HG02678 (cell line): Measurements from ENCODE around the gene PRUNE2.
"Not testable (repeated sequence)": the region's sequence is repeated elsewhere in the genome, so short reads cannot be mapped to it uniquely, and the experiment has no call there.

Experiments
- ATAC-seq: cut with Tn5 transposase; IDR thresholded peaks from one replicate; pipeline ENCODE4 v1.9.1; 2021; ENCODE audit warnings: mild to moderate bottlenecking, moderate library complexity; ENCODE audit not compliant: unreplicated experiment

PRUNE2 gene

DNA sequence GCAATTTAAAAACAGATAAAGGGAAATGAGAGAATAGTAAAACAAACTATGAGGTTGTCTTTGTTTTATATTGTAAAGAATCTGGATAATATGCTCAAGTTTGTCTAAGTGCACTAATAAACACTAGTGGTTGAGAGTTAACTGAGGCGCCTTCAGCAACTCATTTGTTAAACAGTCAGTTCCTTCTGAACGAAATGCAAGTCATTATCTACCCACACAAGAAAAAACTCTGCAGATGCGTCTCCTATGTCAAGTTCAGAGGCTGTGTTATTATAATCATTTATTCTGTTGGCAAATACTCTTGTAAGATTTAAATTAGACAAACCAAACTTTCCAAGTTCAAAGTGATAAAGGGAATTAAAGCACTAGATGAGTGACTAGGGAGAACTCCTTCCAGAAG, 162.0 kb downstream of the PRUNE2 start:
- no peak for ATAC-seq

DNA sequence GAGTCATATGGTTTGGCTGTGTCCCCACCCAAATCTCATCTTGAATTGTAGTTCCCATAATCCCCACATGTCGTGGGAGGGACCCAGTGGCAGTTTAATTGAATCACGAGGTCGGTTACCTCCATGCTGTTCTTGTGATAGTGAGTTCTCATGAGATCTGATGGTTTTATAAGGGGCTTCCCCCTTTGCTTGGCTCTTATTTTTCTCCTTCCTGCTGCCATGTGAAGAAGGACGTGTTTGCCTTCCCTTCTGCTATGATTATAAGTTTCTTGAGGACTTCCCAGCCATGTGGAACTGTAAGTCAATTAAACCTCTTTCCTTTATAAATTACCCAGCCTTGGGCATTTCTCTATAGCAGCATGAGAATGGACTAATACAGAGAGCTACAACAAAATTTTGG, 163.0 kb downstream of the PRUNE2 start:
- ATAC-seq = not testable (repeated sequence)

DNA sequence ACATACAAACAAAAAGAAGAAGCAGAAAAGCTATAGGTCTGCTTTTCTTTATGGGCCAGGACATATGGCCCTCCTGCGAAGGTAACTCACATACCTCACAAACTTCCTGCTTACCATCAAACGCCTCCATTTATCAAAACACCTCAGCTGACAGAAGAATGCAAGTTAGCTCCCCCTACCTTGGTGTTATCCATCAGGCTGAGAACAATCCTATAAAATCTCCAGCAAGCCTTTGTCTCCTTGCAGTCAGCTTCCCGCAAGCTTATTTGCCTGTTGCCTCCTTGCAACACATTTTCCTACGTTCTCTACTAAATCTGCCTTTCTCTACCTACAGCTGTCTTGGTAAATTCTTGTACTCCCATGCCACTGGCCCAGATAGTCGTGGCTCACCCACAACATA, 164.4 kb downstream of the PRUNE2 start:
- no peak for ATAC-seq

DNA sequence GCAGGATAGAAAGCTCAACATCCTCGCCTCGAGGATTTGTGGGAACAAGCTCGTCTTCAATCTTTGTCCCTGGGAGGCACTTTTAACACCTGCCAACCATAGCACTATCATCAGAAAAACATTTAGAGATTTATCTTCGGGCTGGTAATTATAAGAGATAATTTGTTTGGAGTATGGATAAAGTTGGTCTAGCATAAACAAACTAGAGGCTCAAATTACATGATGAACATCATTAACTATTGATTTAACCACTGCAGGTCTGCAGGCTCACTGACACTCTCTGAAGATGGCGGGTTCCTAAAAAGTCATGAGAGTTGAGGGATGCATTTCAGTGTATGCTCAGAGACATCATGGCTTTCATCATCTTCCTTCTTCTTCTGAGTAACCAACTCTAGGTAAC, 167.5 kb downstream of the PRUNE2 start:
- ATAC-seq = no peak

DNA sequence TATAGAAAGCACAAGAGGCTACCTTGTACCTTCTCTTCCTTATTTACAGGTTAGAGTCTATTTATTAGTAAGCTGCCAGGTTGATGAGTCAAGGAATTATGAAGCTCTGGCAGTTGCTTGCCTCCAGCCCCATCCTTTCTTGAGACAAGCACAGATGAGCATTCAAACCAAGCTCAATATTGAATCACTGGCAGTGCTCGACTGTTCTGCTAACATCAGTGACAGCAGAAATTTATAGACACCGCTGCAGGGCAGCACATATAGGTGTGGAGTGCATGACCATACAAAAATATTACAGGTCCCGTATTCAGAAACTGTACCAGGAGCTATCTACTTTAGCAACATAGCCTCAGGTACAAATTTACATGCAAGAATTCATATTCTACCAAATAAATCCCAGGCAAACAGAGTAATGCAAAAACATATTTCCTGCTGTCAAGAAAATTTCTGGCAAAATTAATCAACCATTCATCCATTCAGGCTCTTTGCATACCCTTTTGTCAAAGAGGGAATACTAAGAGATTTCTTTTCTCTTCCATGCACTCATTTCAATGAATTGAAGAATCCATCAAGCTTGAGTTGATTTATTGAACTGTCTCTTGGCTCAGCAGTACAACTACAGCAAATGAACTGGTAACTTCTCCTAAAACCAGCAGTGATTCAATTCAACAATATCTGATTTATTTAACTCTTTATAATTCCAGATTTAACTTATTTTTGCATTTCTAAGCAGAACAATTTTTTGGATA, 168.6 kb downstream of the PRUNE2 start:
- ATAC-seq = no peak

DNA sequence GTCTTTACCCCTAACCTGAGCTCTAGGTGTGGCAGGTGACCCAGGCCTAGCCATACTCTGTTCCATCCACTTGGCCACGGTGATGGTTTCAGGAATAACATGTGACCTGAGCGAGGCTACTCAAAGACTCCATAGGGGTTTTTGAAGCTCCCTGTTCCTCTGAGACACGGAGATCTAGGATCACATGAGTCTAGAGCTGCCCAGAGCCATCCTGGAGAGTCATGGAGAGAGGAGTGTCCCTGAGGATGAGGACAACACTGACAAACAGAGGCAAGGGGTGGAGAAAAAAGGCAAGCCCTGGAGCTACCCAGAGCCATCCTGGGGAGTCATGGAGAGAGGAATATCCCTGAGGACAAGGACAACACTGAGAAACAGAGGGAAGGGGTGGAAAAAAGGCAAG, 171.2 kb downstream of the PRUNE2 start:
- ATAC-seq = no peak

DNA sequence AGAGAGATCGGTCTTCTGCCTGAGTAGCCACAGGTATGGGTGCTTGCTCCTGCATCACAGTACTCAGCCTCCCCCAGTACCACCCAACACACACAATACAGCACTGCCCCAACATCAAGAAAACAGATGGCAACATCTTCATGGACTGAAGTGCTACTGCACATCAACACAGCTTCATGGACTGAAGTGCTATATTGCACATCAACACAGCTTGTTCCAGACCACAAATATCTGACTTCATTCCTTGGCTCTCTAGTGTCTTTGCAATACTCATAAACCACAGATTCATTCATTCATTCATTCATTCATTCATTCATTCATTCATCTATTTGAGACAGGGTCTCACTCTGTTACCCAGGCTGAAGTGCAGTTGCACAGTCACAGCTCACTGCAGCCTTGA, 172.8 kb downstream of the PRUNE2 start:
- no peak for ATAC-seq

DNA sequence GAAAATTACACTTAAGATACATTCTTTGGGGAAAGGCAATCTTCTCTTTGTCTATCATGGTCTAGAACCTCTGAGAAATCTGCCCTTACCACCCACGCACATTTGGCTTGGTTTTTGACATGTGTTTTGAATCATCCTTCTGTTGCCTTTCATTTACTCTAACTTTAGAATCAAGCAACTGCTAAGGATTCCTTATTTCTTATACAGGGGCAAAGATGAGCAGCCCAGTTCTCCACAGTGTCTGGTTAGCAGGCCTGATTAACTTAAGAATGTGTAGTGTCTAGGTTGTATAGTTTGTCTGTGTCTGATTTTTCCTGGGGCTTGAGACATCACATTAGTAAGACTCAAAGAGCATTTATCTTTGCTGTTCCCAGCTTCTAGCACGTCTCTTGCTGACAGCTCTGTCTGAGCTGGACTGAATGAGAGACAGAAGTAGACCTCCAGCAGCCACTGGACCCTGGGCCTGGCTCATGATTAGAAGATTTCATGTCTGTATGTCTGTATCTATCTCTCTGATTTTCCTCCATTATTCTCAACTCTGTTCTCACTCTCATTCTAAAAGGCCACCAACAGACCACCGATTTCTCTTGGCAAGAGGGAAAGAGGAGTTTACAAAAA, 173.5 kb downstream of the PRUNE2 start:
- no peak for ATAC-seq

DNA sequence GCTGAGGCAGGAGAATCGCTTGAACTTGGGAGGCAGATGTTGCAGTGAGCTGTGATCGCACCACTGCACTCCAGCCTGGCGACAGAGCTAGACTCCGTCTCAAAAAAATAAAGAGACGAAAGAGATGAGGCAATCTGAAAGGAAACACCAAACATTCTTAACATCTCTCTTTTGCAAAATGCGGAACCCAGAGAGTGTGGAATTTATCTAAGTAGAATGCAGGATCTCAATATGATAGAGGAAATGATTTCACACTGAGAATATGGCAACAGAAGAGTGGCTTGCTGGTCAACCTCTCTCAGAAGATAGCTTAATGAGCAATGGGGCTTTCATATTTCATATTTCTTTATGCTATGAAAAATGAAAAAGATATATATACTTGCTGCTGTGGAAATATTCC, 175.1 kb downstream of the PRUNE2 start:
- no peak for ATAC-seq

DNA sequence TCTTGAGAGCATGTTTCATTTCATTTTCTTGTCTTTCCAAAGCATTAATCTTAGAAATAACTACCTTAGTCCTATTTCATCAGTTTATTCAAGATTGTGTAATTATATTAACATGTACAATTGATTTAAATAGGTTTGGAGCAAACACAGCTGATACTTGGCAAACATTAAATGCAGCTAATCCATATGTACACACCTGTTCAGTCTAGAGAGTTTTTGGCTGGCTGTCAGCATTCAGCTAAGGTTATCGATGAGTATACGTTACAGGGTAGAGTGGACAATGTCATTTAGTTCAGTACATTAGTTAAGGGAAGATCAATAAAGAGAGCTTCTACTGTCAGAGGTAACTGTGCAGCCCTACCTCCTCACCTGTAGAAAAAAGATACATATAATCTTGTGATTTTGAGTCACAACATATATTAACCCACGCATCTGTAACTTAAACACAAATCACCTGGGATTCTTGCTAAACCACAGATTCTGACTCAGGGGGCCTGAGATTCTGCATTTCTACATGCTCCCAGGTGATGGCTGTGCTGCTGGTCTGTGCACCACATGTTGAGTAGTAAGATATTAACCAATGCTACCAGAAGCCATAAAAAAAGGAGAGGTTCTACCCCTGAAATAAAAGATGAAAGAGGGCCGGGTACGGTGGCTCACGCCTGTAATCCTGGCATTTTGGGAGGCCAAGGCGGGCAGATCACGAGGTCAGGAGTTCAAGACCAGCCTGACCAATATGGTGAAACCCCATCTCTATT, 175.8 kb downstream of the PRUNE2 start:
- ATAC-seq = no peak

DNA sequence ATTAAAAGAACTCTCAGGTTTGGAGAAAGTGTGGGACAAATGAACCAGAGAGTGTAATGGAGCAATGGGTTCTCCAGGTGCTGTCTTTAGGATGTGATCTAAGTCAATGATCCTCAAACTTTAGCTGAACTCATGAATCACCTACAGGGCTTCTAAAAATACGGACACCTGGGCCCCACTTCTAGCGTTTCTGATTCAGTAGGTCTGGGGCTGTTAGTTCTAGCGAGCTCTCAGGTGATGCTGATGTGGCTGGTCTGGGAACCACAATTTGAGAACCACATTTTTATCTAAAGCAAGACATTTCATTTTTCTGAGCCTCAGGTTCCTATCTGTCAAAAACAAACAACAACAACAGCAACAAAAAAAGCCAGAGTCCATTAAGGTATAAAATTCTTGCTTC, 176.8 kb downstream of the PRUNE2 start:
- ATAC-seq = no peak

DNA sequence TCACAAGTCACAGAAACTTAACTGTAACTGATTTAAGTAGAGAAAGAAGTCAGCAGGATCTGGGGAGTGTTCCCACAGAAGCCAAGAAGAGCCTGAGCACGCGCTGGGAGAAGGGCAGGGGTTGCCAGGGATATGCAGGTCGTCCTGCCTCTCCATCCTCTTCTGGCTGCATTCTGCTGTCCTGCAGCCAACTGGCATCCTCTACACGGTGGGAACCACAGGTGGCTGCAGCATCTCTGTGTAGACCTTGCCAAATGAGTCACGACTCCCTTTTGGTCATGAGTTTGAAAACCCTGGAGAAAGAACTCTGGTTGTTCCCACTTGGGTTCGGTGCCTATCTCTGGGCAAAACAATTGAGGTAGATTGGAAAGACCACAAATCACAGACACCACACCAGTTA, 180.0 kb downstream of the PRUNE2 start:
- no peak for ATAC-seq

DNA sequence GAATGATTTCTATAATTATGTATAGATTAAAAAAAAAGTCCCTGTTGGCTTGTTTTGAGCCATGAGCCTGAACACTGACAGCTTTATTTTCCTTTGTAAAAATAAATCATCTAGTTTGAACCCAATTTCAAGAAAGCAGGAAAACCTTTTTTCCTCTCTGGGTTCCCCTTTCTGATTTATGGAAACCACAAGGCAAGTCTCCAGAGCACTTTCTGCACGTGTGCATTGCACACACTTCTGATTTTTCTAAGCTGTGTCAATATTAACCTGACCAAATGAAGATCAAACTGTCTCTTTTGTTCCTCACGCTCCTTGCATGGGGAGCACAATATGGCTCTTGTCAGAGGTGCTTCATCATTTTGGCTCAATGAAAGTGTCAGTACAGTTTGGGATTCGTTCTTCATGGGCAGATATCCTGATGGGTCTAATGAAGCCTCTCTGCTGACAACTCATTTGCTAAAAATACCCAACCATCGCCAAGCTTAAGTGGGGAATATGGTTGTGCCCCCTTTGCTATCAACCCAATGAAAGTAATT, 180.8 kb downstream of the PRUNE2 start:
- ATAC-seq = no peak

DNA sequence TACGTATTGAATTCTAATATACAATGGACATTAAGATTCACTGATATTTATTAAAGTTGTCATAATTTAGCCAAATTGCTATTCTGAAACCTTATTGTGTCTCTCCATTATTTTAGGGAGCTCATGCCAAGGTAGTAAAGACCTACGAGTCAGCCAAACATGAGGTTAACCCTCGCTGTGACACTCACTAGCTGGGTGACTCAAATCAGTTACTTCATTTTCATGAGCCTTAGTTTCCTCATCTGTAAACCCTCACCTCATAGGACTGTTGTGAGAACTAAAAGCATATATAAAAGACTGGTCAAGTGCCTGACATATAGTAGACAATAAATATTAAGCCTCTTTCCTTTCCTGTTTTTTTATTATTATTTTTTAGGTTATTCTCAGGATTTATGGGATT, 185.7 kb downstream of the PRUNE2 start:
- no peak for ATAC-seq

DNA sequence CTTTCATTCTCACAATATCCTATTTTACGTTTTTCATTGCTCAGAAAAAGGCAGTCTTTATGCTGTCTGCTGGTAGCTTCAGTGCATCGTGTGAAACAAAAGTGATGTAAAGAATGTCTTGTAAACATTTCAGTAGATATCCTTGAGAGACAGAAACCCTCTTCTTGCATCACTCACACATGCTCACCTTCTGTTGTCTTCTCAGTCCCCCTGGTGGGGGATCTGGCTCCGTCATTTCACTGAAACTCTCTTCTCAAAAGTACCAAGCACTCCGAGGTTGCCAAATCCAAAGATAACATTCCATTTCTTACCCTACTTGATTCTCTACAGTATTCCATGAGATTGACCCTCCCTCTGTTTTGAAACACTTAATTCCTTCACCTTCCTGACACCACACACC, 187.7 kb downstream of the PRUNE2 start:
- no peak for ATAC-seq

DNA sequence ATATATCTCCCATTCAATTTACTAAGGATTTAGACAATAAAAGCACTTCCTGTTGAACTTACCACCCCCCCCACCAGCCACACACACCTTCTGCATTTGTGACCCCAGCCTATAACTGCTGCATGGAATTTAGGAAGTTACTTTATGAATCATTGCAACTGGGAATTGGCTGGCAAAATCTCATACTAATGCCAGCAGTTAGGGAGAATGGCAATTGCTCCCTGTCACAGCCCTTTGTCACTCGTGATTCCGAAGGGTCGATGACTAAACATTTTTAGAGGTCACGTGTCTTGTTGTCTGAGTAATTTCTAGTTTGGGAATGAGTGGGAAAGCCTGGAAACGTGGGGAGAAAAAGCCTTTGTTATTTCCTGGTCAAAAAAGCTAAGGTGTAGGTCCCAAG, 188.3 kb downstream of the PRUNE2 start:
- ATAC-seq = no peak

DNA sequence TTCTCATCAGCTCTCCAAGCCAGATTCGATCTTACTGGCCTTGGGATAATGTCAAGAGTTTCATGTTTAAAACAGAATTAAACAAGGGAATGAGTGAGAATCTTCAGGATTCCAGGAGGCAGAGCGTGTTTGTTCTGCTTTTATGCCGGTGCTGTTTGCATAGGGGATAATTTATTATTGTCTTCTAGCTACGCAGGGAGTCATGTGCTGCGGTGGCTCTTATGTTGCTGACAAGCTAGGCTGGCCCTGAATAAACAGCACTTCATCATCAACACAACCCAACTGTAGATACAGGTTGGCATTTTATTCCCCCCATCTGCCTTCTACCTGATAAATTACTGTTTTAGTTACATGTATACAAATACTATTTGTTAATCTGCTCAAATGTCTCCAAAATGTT, 188.7 kb downstream of the PRUNE2 start:
- ATAC-seq = no peak

DNA sequence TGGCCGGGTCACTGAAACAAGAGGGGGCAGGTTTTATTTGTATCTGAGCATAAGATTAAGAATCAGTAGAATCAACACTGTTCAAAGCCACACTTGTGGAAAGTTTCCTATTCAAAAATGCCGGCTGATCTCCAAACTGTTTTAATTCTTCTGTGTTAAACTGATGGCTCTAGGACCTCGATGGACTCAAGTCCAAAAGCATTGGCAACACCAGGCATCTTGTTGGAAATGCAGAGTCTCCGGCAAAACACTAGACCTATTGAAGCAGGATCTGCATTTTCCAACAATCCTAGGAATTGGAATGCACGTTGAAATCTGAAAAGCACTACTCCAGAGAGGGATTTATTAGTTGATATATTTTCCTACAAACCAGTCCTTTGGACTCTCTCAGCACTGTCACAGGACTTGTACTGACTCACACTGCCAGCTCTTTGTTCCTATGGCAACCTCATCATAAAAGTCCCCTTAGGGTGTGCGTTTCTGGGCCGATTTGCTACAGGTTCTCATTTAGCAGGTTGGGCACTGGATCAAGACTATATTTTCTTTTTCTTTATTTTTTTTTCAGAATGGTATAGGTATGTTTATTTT, 189.7 kb downstream of the PRUNE2 start:
- no peak for ATAC-seq

DNA sequence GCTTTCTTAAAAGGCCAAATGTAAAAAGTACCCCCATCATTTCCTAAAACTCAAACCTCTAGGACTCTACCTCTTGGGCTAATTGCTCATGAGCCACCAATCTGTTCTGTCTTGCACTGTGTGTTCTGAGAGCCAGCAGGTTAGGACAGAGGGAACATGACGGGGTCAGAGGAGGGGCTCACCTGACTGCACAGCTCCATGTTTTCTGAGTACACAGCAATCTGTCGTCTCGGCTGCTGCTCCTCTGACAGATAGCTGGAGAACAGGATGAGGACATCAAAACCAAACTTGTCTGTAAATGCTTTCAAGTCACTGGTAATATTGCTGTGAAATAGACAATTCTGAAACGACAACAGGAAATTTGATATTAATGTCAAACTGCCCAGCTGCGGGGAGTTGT, 192.5 kb downstream of the PRUNE2 start:
- no peak for ATAC-seq

DNA sequence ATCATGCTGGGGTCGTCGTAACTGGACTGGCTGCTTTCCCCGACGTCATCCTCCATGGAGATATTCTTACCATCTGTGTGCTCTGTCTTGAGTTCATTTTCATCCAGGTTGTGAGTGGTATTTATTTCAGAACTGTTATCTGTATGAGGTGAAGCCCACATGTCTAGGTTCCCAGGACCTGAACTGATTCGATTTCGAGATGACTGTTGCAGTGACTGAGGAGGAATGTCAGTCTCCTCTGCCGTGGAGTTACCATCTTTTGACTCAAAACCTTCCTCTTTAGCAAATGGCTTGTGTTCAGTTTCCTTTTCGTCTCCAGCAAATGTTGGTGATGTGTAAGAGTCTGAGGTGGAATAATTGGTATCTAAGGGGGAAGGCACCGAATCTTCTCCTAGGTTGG, 196.9 kb downstream of the PRUNE2 start:
- ATAC-seq = no peak

DNA sequence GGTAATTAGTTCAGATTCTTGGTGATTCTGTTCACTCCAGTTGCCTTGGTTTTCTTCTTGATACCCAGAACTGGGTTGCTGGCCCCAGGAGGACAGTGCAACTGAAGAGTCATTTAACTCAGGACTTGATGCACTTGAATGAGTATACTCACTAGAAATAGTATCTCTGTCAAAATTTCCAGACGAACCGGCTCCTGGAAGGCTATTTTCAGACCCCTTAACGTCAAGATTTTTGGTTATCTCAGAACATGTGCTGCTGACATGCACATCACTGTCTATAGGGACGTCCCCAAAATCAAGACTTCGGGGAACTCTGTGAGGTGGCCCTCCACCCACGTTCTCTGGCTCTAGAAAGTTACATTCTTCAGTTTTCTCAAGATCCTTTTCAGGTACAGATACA, 198.4 kb downstream of the PRUNE2 start:
- ATAC-seq = no peak
